Thoracic aorta (tissue), 2 donors: ENCODE results near the gene TOMM20. TPM values are rescaled to one million over a fixed set of nuclear protein-coding genes. Genes with fewer than 3 reads are reported as not detected.

ENCODE experiments used
- ATAC-seq: fragments of 150-250 bp; one replicate; pipeline ENCODE4 v1.8.0; 2017; ENCODE audit warnings: low read depth; ENCODE audit not compliant: insufficient number of reproducible peaks, low FRiP score
- DNase-seq: peaks from one replicate; pipeline ENCODE4 v3.0.0-alpha.2; 2020; ENCODE audit warnings: low spot score
- H3K27ac ChIP-seq, 2 donors: fragments of 200-600 bp; sonication (generic); 1 replicate in 1 of 2; 2 replicates in 1 of 2; pipeline ENCODE4 v1.5.1; 2016; ENCODE audit warnings: mild to moderate bottlenecking in 2 of 2, moderate library complexity in 2 of 2
- H3K27me3 ChIP-seq: fragments of 200-600 bp; sonication (generic); replicated peaks from 2 replicates; pipeline ENCODE4 v1.6.0; 2016; ENCODE audit warnings: mild to moderate bottlenecking; ENCODE audit not compliant: insufficient read depth
- H3K36me3 ChIP-seq: fragments of 200-600 bp; sonication (generic); one replicate; pipeline ENCODE4 v1.5.1; 2016
- H3K4me1 ChIP-seq, 2 donors: fragments of 200-600 bp; sonication (generic); 1 replicate in 1 of 2; 2 replicates in 1 of 2; pipeline versions ENCODE4 v1.5.1 to v1.6.0; 2016; ENCODE audit warnings: low read depth in 2 of 2, mild to moderate bottlenecking in 1 of 2; ENCODE audit not compliant: control insufficient read depth in 1 of 2
- H3K4me3 ChIP-seq: fragments of 200-600 bp; sonication (generic); 2 replicates; pipeline ENCODE4 v1.5.1; 2016; ENCODE audit warnings: mild to moderate bottlenecking
- H3K9me3 ChIP-seq: fragments of 200-600 bp; sonication (generic); 2 replicates; pipeline ENCODE4 v1.5.1; 2016
- total RNA-seq, 2 donors: library from RNA; depleted of rRNA; stranded (reverse); fragments of >200 nt; gene quantifications; one replicate each; pipeline versions ENCODE4 v1.1.0 to v1.2.3, GENCODE V29; 2016
- TF ChIP-seq, protein P1 (sequence below): fragments of 200-600 bp; sonication (generic); IDR thresholded peaks from one replicate; pipeline ENCODE4 v1.5.1; 2019; ENCODE audit warnings: antibody characterized with exemption

TOMM20 gene
- total RNA-seq, 2 donors from 2014 or later: 59.0 to 101 TPM

DNA sequence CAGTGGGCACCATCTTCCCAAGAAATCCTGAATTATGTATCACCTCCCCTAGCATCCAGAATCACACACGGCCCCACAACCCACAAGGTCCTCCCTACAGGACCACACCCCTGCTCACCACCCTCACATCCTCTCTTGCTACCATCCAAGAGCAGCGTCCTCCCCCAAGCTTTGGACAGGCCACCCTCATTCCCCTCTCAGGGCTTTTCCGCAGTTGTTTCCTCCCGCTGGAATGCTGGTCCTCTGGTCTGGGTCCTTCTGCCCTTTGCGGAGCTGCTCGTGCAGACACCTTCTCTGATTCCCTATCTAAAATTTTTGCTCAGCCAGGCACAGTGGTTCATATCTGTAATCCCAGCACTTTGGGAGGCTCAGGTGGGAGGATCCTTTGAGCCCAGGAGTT, 56.5 kb downstream of the TOMM20 start:
- TF ChIP-seq, protein P1, sequence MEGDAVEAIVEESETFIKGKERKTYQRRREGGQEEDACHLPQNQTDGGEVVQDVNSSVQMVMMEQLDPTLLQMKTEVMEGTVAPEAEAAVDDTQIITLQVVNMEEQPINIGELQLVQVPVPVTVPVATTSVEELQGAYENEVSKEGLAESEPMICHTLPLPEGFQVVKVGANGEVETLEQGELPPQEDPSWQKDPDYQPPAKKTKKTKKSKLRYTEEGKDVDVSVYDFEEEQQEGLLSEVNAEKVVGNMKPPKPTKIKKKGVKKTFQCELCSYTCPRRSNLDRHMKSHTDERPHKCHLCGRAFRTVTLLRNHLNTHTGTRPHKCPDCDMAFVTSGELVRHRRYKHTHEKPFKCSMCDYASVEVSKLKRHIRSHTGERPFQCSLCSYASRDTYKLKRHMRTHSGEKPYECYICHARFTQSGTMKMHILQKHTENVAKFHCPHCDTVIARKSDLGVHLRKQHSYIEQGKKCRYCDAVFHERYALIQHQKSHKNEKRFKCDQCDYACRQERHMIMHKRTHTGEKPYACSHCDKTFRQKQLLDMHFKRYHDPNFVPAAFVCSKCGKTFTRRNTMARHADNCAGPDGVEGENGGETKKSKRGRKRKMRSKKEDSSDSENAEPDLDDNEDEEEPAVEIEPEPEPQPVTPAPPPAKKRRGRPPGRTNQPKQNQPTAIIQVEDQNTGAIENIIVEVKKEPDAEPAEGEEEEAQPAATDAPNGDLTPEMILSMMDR: no peak
- Histone ChIP-seq H3K27ac (peak overlapping the region in 1 of 2 donors; percentile 47), H3K4me3 (no peak overlapping the region), H3K4me1 (peaks cover 45 to 77% of the 10 kb centered on the region in 2 donors), H3K9me3 (no peaks in the 10 kb centered on the region), H3K27me3 (no peaks in the 10 kb centered on the region), H3K36me3 (no peaks in the 10 kb centered on the region)
- DNase-seq (no peak), ATAC-seq (no peak)

DNA sequence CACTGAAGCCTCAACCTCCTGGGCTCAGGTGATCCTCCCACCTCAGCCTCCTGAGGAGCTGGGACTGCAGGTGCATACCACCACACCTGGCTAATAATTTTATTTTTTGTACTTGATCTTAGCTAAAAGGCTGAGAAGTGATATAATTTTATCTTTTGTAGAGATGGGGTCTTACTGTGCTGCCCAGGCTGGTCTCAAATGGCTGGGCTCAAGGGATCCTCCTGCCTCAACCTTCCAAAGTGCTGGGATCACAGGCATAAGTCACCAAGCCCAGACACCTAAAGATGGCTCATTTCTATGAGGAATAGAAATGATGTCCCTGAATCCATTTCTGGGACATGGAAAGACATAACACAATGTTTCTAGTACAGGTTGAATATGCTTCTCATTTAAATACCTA, 57.8 kb downstream of the TOMM20 start:
- H3K27ac ChIP-seq: peak overlapping the region in 1 of 2 donors; percentile 38
- H3K4me3 ChIP-seq: no peak overlapping the region
- TF ChIP-seq, protein P1: no peak
- H3K36me3 ChIP-seq: no peaks in the 10 kb centered on the region
- peaks cover 42 to 71% of the 10 kb centered on the region in 2 donors for H3K4me1 ChIP-seq
- H3K9me3 ChIP-seq: no peaks in the 10 kb centered on the region
- no peaks in the 10 kb centered on the region for H3K27me3 ChIP-seq
- no peak for DNase-seq
- ATAC-seq: no peak

DNA sequence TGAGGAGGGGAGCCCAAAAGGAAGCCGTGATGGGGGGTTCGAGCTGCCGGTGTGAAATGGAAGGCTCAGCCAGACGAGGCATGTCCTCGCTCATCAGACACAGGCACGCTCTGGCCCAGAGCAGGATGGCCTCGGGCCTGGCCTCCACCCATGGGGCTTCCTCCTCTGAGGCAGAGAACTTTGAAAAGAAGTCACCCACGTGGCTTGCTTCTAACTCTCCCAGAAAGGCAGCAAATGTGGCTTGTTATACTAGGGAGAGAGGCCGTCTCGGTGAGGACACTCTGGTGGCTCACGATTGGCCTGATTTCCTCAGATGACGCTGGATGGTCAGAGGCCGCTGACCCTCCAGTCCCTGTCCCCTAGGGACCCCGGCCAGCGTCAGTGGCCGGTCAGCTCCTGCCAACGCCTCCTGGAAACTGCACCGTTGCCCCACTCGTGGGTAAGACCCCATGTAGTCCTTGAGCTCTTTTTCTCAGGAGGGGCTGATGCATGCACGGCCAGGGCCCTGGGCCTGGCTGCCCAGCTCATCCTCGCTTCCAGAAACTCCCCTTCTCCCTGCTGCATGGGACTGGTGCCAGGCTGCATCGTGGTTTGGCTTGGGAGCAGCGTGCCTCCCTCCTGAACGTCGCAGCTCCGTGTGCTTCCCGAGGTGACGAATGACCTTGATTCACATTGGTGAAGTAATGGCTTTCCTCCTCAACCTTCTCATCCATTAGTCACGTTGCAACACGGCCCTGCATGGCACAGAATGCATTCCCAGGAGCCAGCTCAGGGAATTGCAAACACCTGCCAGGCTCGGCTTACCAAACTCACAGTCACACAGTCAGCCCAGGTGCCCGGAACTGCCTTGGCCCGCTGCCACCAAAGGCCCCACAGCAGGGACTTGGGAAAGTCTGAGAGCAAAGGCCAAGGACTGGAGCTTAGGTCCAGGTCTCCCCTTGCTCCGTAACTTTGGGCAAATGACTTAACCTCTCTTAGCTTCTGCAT, 58.8 kb downstream of the TOMM20 start:
- TF ChIP-seq, protein P1: no peak
- H3K27ac ChIP-seq: peak overlapping the region; percentile 40 to 73
- ATAC-seq (peak; percentile 64), DNase-seq (peak; percentile 80)
- H3K36me3 ChIP-seq: no peaks in the 10 kb centered on the region
- peaks cover 37 to 62% of the 10 kb centered on the region in 2 donors for H3K4me1 ChIP-seq
- H3K27me3 ChIP-seq: no peaks in the 10 kb centered on the region
- H3K4me3 ChIP-seq: no peak overlapping the region
- H3K9me3 ChIP-seq: no peaks in the 10 kb centered on the region

DNA sequence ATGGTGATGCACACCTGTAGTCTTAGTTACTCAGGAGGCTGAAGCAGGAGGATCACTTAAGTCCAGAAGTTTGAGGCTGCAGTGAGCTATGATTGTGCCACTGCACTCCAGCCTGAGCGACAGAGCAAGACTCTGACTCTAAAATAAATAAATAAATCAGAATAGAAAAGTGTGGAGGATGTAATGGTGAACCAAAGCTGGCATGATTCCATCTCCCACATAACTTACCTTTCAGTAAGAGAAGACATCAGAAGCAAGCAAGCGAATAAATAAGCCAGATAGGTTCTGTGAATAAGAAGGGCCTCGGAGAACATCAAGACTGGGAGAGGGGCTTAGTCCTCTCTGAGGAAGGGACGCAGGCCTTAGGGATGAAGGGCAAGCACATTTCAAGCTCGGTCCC, 59.5 kb downstream of the TOMM20 start:
- no peak overlapping the region for H3K4me3 ChIP-seq
- H3K9me3 ChIP-seq: no peaks in the 10 kb centered on the region
- peak overlapping the region; percentile 40 to 73 for H3K27ac ChIP-seq
- H3K27me3 ChIP-seq: no peaks in the 10 kb centered on the region
- peaks cover 30 to 55% of the 10 kb centered on the region in 2 donors for H3K4me1 ChIP-seq
- ATAC-seq (no peak), DNase-seq (no peak)
- no peaks in the 10 kb centered on the region for H3K36me3 ChIP-seq
- TF ChIP-seq, protein P1: no peak
